Fibroblast of lung (primary cell): Measurements from ENCODE around the gene GNG7.

ENCODE experiments used
- EZH2 ChIP-seq: IDR thresholded peaks from 2 replicates; pipeline ENCODE4 v1.5.1; 2012; ENCODE audit warnings: low read length, control low read depth, mild to moderate bottlenecking; ENCODE audit errors: missing control alignments
- TF ChIP-seq, protein P1 (sequence below), 2 donors: IDR thresholded peaks in 1 of 2; conservative IDR thresholded peaks in 1 of 2; 1 replicate in 1 of 2; 2 replicates in 1 of 2; pipeline ENCODE4 v1.5.1; 2011 to 2012; ENCODE audit warnings: low read length in 2 of 2, control low read depth in 1 of 2, inconsistent platforms in 1 of 2, low read depth in 1 of 2, mild to moderate bottlenecking in 1 of 2

DNA sequence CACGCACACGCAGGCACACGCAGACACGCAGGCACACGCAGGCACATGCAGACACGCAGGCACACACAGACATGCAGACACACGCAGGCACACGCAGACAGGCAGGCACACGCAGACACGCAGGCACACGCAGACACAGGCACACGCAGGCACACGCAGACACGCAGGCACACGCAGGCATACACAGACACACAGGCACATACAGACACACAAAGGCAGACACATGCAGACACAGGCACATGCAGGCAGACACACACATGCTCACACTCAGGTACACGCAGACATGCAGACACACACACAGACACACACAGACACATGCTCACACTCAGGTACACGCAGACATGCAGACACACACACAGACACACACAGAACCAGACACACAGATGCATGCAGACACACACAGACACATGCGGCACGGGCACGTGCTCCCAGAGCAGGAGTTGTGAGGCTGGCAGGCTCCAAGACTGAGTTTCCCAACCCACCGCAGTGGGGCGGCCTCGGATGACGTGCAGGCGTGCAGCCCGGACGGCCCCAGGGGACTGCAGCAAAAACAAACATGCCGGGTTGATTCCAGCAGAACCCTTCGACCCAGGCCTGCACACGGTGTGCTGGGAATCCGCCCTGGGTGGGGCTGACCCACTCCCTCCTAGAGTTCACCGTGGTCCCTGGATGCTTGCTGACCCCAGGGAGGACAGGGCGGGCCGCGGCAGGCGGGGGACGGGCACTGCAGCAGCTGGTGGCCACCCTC is 126.6 kb downstream of the GNG7 start:
- TF ChIP-seq, protein P1, sequence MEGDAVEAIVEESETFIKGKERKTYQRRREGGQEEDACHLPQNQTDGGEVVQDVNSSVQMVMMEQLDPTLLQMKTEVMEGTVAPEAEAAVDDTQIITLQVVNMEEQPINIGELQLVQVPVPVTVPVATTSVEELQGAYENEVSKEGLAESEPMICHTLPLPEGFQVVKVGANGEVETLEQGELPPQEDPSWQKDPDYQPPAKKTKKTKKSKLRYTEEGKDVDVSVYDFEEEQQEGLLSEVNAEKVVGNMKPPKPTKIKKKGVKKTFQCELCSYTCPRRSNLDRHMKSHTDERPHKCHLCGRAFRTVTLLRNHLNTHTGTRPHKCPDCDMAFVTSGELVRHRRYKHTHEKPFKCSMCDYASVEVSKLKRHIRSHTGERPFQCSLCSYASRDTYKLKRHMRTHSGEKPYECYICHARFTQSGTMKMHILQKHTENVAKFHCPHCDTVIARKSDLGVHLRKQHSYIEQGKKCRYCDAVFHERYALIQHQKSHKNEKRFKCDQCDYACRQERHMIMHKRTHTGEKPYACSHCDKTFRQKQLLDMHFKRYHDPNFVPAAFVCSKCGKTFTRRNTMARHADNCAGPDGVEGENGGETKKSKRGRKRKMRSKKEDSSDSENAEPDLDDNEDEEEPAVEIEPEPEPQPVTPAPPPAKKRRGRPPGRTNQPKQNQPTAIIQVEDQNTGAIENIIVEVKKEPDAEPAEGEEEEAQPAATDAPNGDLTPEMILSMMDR (conservative IDR thresholded peaks at IDR 0.05 in 1 of 2, IDR thresholded peaks at IDR 0.05 in 1 of 2; ENCODE audit: low read depth in 1 of 2, low read length in 2 of 2) = no peak
- no peak for TF ChIP-seq EZH2
